ENCODE data around the gene CFAP57.

DNA sequence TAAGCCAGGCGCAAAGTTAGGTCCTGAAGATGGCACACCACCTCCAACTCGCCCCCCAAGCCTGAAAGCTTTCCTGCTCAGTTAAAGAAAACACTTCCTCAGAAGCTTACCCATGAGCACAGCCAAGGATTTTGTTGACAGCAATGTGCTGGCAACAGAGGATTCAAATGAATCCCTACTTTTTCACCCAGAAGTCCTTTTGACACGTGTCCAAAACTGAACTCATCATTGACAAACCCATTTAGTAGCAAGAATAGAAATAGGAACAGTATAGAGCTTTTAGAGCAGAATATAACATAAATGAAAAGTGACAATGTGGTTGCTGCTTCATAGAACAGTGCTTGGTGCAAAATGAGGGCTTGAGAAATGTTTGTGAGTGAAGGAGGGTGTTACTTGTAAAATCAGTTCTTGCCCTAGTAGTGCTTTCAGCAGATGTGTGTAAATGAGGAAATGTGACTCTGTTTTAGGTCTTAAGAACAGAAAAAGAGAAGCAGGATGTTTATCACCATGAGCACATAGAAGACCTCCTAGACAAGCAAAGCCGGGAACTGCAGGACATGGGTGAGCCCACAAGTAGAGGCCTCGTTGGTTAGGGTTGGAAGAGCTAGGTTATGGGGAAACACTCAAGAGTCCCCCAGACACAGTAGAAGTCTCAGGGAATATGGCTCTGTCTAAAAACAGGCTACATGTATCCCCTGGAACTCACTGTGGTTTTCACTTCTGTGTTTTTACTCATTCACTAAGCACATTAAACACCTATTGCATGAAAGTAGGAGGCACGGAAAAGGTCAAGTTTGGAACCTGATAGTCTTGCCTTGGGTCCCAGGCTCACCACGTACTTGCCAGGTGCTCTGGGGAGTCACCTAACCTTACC, 49.0 kb downstream of the CFAP57 start:
- TF ChIP-seq POLR2AphosphoS5 (IDR thresholded peaks at IDR 0.05) (no peak), CTCF (IDR thresholded peaks at IDR 0.05) (no peak)

Measured in transverse colon (tissue), 4 donors.